Stimulated activated CD4-positive, alpha-beta T cell treated with anti-CD3 and anti-CD28 coated beads, Interleukin-1b, Interleukin-23, amount 100 ng/mL, for 48 hours (primary cell): Measurements from ENCODE around the gene S100A13.
A peak's percentile ranks its signal among the peaks of the same experiment; 100 is the strongest.
"Not testable (repeated sequence)": the region's sequence is repeated elsewhere in the genome, so short reads cannot be mapped to it uniquely, and the experiment has no call there.

ENCODE experiments used
- DNase-seq: peaks from one replicate; pipeline ENCODE4 v3.0.0-alpha.2; 2020

Gene S100A13

GRCh38 chr1:153599847-153600246 is 27.5 kb downstream of the S100A13 start:
- no peak for DNase-seq

GRCh38 chr1:153598309-153599172 is 28.8 kb downstream of the S100A13 start:
- DNase-seq: peak; percentile 16

DNA sequence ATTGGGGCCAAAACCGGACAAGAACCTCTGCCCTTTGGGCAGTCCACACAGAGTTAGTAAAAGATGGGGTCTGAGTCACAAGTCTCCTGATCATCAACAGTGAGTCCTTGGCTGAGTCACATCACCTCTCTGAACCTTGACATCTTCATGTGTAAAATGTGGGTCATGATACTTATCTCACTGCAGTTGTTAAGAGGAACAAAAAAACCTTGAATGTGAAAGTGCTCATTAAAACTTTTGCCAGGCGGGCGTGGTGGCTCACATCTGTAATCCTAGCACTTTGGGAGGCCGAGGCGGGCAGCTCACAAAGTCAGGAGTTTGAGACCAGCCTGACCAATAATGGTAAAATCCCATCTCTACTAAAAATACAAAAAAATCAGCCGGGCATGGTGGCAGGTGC is 30.1 kb downstream of the S100A13 start:
- peak; percentile 40 for DNase-seq

DNA sequence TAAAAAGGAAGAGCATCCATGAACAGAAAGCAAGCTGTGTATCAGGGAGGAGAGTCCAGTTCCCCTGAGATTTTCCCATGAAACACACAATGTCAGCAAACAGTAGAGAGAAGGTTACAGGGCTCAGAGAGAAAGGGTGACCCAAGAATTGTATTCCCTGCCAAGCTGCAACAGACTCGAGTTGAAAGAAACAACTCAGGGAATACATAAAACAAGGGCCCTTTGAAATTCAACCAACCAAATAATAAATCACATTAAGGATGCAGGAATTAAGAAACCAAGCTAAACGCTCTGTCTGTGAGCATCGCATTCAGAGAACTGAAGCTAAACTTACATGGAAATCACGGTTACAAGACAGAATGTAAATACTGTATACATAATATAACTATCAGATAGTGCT is 34.6 kb downstream of the S100A13 start:
- no peak for DNase-seq

DNA sequence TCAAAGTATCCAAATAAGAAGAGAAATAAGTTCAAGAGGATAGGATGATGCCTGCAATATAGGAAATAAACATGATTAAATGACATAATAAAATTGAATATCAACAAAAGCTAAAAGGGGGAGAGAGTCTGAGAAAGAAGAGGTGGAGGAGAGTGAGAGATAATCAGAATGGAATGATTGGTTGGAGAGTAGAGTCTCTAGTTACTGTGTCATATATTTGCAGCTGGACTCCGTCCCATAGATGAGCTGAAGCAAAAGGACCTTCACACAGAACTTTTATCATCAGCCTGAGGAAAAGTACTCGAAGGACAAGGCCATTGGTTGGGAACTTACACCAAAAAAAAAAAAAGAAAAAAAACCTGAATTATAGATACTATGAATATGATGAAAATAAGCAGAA is 38.8 kb downstream of the S100A13 start:
- no peak for DNase-seq

DNA sequence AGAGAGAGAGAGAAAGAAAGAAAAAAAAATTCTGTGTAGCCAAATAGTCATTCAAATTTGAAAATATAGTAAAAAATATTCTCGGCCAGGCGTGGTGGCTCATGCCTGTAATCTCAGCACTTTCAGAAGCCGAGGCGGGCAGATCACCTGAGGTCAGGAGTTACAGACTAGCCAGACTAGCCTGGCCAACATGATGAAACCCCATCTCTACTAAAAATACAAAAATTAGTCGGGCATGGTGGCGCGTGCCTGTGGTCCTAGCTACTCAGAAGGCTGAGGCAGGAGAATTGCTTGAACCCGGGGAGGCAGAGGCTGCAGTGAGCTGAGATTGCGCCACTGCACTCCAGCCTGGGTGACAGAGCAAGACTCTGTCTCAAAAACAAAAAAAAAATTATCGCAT is 39.3 kb downstream of the S100A13 start:
- DNase-seq: not testable (repeated sequence)

GRCh38 chr1:153587314-153587713 is 40.0 kb downstream of the S100A13 start:
- no peak for DNase-seq

- DNase-seq: no peak
These were observed 41.0 kb downstream of the S100A13 start for GRCh38 chr1:153586347-153586746.

- DNase-seq: no peak
These were observed 42.3 kb downstream of the S100A13 start for GRCh38 chr1:153585006-153585405.

DNA sequence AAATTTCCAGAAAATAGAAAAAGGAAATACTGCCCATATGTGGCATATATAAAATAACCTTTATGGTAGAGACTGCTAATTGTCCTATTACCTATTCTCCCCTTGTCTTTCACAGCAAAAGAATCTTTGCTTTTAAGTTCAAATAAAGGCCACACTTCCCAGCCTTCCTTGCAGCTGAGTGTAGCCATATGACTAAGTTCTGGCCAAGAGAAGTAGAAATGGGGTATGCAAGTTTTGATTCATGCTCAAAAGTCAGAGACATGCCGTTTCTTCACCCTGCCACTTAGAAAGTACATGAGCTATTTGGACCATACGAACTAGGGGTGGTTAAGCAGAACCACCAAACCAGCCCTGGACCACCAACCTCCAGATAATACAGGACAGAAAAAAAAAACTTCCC is 43.3 kb downstream of the S100A13 start:
- DNase-seq: no peak

DNA sequence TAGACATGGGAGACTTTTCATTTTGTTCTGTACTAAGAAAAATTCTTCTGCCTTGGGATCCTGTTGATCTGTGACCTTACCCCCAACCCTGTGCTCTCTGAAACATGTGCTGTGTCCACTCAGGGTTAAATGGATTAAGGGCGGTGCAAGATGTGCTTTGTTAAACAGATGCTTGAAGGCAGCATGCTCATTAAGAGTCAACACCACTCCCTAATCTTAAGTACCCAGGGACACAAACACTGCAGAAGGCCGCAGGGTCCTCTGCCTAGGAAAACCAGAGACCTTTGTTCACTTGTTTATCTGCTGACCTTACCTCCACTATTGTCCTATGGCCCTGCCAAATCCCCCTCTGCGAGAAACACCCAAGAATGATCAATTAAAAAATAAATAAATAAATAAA is 43.8 kb downstream of the S100A13 start:
- not testable (repeated sequence) for DNase-seq

DNA sequence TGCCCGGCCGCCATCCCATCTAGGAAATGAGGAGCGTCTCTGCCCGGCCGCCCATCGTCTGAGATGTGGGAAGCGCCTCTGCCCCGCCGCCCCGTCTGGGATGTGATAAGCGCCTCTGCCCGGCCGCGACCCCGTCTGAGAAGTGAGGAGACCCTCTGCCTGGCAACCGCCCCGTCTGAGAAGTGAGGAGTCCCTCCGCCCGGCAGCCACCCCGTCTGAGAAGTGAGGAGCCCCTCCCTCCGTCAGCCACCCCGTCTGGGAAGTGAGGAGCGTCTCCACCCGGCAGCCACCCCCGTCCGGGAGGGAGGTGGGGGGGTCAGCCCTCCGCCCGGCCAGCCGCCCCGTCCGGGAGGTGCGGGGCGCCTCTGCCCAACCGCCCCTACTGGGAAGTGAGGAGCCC is 44.5 kb downstream of the S100A13 start:
- not testable (repeated sequence) for DNase-seq

- DNase-seq: no peak
These were observed 48.4 kb downstream of the S100A13 start for GRCh38 chr1:153578936-153579335.

DNA sequence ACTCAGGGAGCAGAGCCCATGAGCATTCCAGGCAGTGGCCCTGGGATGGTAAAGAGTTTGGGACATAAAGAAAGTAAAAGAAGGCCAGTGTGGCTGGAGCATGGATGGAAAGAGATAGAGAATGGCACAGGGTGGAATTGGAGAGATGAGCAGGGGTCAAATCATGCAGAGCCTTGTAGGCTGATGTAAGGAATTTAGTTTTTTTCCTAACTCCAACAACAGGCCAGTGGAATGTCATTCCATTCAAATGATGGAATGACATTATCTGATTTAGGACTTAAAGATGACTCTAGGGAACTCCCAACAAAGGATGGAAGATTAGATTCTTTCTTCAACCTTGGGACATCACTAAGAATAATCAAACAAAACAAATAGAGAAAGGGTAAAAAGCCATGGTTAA is 48.8 kb downstream of the S100A13 start:
- no peak for DNase-seq

DNA sequence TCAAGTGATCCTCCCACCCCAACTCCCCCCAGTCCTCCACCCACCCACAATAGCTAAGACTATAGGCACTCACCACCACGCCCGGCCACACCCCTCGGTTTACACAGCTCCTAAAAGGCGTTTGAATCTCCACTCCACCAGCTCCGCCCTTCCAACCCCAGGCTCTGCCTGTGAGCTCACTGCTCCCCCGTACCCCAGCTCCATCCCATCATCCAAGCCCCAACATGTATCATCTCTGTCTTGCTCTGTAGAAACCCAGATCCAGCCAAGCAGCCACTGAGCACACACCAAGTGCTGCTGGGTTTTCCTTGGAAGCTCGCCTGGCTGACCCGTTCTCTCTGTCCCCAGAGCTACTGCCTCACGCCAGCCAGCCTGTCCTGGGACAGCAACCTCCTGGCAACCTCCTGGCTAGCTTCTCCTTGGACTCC is 49.7 kb downstream of the S100A13 start:
- DNase-seq: no peak

- no peak for DNase-seq
These were observed 50.2 kb downstream of the S100A13 start for GRCh38 chr1:153577138-153577537.

- DNase-seq: not testable (repeated sequence)
These were observed 51.8 kb downstream of the S100A13 start for GRCh38 chr1:153575497-153575896.

- not testable (repeated sequence) for DNase-seq
These were observed 52.2 kb downstream of the S100A13 start for GRCh38 chr1:153575081-153575491.

GRCh38 chr1:153573351-153573750 is 54.0 kb downstream of the S100A13 start:
- DNase-seq: no peak

GRCh38 chr1:153572569-153573015 is 54.7 kb downstream of the S100A13 start:
- DNase-seq: peak; percentile 81

DNA sequence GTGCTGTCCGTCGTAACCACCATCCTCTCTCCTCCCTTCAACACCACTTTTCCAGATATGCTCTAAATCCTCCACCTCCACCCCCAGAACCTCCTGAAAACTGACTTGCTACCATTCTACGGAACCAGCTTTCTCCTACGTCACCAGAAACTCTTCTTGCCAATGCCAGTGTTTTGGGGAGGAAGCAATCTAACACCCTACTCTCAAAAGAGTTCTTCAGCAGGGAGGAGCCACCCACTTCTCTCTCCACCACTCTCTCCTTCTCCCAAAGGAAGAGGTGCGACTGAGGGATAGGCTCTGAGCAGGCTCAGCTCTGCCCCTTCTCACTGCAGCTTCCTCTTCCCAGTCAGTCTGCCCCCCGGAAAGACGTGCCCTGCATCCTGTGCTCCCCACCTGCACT is 55.6 kb downstream of the S100A13 start:
- DNase-seq: no peak

GRCh38 chr1:153570874-153571273 is 56.4 kb downstream of the S100A13 start:
- DNase-seq: no peak

- no peak for DNase-seq
These were observed 57.8 kb downstream of the S100A13 start for GRCh38 chr1:153569465-153569864.
